GM12875 (cell line): ENCODE measurements around the gene SDE2.

Experiments
- H3K4me3 ChIP-seq: one replicate; pipeline ENCODE4 v1.5.1; 2011; ENCODE audit warnings: low read depth, low read length, control low read depth
- TF ChIP-seq, protein P1 (sequence below): IDR thresholded peaks from 2 replicates; pipeline ENCODE4 v1.5.1; 2011; ENCODE audit warnings: low read depth, mild to moderate bottlenecking, control low read depth, inconsistent platforms, low read length, moderate library complexity, borderline replicate concordance; ENCODE audit not compliant: insufficient read depth

The SDE2 gene

DNA sequence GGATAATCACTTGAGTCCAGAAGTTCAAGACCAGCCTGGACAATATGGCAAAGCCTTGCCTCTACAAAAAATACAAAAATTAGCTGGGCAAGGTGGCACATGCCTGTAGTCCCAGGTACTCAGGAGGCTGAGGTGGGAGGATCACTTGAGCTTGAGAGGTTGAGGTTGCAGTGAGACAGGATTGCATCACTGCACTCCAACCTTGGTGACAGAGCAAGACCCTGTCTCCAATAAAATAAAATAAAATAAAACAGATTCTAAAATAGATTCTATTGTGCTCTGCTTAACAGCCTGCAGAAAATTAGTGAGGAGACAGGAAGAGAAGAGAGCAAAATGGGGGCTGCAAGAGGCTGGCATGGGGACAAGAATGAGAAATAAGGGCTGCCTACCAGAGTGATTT lies 7.5 kb upstream of the SDE2 start:
- H3K4me3 ChIP-seq = no peak overlapping the region
- TF ChIP-seq, protein P1, sequence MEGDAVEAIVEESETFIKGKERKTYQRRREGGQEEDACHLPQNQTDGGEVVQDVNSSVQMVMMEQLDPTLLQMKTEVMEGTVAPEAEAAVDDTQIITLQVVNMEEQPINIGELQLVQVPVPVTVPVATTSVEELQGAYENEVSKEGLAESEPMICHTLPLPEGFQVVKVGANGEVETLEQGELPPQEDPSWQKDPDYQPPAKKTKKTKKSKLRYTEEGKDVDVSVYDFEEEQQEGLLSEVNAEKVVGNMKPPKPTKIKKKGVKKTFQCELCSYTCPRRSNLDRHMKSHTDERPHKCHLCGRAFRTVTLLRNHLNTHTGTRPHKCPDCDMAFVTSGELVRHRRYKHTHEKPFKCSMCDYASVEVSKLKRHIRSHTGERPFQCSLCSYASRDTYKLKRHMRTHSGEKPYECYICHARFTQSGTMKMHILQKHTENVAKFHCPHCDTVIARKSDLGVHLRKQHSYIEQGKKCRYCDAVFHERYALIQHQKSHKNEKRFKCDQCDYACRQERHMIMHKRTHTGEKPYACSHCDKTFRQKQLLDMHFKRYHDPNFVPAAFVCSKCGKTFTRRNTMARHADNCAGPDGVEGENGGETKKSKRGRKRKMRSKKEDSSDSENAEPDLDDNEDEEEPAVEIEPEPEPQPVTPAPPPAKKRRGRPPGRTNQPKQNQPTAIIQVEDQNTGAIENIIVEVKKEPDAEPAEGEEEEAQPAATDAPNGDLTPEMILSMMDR = no peak

DNA sequence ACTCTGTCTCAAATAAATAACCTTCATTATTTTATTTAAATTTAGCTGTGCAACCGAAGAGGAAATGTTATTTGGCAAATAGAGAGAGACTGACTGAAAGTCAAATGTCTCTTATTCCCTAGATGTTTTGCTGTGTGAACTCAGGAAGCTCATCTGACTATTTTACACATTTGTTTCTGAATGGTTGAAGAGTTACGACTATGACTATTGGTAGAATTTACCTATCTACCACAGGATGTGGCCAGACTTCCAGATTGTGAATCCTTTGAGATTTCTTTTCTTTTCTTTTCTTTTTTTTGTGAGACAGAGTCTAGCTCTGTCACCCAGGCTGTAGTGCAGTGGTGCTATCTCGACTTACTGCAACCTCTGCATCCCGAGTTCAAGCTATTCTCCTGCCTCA lies 5.3 kb upstream of the SDE2 start:
- TF ChIP-seq, protein P1 = no peak
- no peak overlapping the region for H3K4me3 ChIP-seq

GRCh38 chr1:226003502-226004170 lies 4.5 kb upstream of the SDE2 start:
- TF ChIP-seq, protein P1 = no peak
- no peak overlapping the region for H3K4me3 ChIP-seq

DNA sequence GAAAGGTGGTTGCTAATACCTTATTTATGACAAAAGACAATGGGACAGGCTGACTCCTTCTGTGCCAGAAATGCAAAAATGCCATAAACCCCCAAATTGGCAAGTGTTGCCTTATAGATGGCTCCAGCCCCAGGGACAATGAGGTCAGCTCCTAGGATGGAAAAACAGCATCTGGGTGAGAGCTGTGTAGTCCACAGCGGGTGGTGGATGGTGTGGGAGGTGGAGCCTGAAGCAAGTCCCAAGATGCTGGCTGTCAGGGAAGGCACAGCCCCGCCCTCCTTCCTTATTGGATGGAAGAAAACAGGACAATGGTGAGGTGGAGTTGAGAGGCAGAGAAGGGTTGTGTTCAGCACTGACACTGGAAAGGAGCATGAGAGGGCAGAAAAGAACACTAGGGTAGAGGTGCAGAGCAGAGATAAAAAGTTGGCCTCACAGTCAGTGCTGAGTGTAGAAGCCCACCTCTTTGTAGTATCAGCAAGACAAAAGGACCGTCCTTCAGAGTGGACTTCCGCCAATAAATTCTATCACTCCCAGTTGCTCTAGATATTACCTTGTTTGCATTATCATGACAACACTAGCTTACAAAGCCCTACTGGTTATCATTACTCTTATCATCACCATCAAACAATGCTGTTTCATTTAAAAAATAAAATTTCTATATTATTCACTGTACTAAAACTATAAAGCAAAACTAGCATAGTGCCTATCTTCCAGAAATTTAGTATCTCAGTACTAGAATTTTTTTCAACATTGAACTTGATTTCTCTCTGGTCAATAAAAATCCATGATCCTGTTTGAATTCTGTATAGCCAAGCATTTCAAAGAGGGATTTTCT lies 3.7 kb upstream of the SDE2 start:
- no peak overlapping the region for H3K4me3 ChIP-seq

GRCh38 chr1:226001963-226002666 lies 3.0 kb upstream of the SDE2 start:
- no peak overlapping the region for H3K4me3 ChIP-seq
- TF ChIP-seq, protein P1 = no peak

More for the DNA sequence above, 3.7 kb upstream of the SDE2 start:
- TF ChIP-seq, protein P1 = no peak

DNA sequence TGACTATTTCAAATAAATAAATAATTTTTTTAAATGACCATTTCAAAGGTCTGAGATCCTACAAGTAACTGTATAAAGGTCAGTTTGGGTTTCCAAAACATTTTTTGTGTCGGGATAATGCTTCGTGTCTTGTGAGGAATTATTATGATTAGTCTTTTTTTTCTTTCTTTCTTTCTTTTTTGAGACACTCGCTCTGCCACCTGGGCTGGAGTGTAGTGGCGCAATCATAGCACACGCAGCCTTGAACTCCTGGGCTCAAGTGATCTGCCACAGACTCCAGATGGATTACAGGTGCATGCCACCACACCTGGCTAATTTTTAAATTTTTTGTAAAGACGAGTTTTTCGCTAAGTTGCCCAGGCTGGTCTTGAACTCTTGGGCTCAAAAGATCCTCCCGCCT lies 1.9 kb upstream of the SDE2 start:
- no peak overlapping the region for H3K4me3 ChIP-seq
- TF ChIP-seq, protein P1 = no peak

DNA sequence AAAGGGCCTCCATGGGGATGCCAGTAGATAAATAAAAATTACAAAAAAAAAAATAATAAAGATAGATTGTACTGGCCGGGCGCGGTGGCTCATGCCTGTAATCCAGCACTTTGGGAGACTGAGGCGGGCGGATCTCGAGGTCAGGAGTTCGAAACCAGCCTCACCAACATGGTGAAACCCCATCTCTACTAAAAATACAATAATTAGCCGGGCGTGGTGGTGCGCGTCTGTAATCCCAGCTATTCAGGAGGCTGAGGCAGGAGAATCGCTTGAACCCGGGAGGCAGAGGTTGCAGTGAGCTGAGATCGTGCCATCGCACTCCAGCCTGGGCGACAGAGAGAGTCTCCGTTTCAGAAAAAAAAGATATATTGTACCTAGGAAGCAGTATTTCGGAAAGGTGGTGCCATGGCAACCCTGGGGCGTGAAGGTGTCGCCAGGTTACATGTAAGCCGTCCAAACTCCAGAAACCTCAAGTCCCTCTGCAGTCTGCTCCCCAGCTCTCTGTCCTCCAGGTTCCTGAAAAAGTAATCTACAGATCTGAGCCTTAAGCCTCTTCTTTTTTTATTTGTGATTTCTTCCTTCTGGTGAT lies 1.4 kb upstream of the SDE2 start:
- H3K4me3 ChIP-seq = peak overlapping the region; percentile 8
